HG02588 (cell line): ENCODE results near the gene HPCAL1.

Experiments used
- ATAC-seq: cut with Tn5 transposase; IDR thresholded peaks from one replicate; pipeline ENCODE4 v1.9.1; 2021; ENCODE audit warnings: mild to moderate bottlenecking, moderate library complexity; ENCODE audit not compliant: unreplicated experiment

The HPCAL1 gene

DNA sequence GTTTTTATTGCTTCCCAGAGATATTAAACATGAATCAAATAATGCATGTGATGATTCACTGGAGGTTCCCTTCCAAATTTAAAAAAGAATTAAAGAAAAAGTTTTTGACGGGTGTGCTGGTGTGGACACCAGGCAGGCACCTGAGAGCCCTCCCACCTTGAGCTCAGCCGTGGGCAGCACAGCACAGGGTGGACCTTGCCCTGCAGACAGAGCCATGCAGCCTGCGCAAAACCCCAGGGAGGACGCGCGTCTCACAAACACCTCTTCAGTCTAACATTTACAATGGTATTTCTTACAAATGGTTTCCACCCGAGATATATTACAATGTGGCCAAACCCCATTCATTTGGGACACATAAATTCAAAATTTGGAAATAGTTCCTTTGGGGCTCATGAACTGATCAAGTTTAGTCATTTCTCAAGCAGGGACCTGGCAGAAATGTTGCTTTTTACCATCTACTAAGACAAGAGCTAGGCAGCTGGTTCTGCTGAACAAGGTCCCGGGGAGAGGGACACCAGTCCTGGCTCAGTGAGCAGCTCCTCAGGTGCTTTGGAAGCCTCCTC is 100.0 kb downstream of the HPCAL1 start:
- ATAC-seq = no peak

GRCh38 chr2:10404324-10405143 is 101.8 kb downstream of the HPCAL1 start:
- no peak for ATAC-seq

DNA sequence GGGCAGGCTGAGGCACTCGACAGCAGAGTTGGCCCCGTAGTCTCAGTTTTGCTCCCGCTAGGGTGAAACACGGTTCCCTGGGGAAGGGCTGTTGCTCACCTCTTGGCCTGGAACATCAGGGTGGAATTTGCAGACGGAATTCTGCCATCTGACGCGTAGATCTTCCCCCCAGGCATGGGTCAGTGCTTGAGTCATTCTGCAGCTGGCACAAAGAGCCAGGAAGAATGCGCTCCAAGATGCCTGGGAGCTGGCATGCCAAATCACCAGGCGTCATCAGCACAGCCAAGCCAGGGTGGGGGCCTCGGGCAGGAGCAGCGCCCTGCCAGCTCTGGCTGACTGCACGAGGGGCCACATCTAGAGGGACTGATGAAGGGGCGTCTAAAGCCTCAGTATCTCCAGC is 102.7 kb downstream of the HPCAL1 start:
- ATAC-seq = no peak

- ATAC-seq = no peak
Measured at GRCh38 chr2:10406016-10406415, 103.3 kb downstream of the HPCAL1 start.

DNA sequence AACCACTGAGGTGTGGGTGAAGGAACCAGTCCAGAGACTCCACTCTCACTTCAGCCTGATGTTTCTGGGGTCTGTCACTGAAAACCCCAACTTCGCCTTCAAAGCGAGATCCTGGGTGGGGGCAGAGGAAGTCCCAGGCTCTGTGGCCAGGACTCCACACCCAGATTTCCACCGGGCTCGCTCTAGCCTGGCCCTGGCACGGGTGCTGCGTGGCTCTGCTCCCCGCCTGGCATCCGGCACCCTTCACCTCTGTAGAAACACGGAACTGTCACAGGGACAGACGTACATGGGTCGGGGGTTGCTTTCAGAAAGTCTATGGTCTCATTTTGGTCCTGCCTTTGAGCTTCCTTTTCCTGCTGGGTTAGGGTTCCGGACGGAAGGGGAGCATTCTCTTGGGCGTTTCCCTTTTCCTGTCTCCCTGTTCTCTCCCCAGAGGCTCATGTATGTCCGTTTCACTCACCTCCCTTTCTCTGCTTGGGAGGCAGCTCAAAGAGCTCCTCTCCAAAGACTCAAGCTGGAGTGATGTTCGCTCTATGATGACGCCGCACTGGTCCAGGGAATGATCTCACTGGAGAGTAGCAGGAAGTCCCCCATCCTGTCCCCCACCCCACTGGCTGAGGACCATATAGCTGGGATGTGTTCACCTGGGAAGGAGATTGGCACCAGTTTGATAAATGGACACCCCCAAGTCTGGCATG is 103.9 kb downstream of the HPCAL1 start:
- no peak for ATAC-seq

GRCh38 chr2:10407432-10407831 is 104.7 kb downstream of the HPCAL1 start:
- no peak for ATAC-seq

- peak; percentile 41 for ATAC-seq
Measured at GRCh38 chr2:10407841-10408648, 105.3 kb downstream of the HPCAL1 start.

- peak; percentile 61 for ATAC-seq
Measured at GRCh38 chr2:10408649-10409579, 106.2 kb downstream of the HPCAL1 start.

DNA sequence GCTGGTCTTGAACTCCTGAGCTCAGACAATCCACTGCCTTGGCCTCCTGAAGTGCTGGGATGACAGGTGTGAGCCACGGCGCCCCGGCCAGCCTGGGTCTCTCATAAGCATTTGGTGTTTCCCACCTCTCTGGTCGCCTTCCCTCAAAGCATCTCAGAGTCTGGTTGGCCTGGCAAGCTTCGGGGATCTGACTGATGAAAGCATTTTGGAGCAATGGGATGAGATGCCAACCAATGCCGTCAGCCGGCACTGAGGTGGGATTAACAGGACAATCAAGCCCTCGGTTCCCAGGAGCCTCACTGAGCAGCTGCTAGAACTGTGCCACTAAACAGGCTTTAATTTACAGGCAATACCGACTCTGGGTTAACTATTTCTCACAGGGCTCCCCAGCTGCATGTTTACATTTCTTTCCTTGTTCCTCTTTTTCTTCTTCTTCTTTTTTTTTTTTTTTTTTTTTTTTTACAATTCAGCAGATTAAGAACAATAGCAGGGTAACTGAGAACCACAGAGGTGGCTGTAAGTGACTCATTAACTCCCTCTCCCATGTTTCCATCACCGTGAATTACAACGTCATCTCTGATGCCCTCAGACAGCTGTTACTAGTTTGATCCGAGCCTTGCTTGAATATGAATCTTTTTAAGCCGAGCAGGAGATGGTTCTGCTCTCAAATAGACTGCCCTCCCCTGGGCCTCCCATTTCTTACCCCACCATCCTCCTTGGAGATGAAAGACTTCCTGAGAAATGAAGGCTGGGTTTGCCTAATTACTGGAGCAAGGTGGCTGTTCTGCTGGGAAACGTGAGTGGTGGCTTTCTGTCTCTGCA is 107.5 kb downstream of the HPCAL1 start:
- peak; percentile 52 for ATAC-seq

GRCh38 chr2:10410823-10411437 is 108.2 kb downstream of the HPCAL1 start:
- ATAC-seq = no peak

- no peak for ATAC-seq
Measured at GRCh38 chr2:10411557-10411956, 108.9 kb downstream of the HPCAL1 start.

DNA sequence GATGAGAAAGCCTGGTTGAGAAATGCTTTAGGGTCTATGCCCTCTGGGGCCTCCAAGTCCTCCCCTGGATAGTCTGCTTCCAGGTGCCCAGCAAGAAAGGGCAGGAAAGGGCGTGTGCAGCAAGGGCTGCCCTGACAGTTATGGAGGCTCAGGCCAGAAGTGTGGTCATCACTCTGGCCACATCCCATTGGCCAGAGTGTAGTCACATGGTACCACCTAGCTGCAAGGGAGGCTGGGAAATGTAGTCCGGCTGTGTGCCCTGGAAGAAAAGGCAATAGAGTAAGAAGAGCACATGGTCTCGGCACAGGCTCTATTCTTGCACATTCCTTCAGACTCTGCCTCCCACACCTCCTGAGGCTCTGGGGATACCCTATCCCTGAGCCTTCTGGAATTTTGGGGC is 109.7 kb downstream of the HPCAL1 start:
- no peak for ATAC-seq

GRCh38 chr2:10413503-10413902 is 110.8 kb downstream of the HPCAL1 start:
- ATAC-seq = no peak

DNA sequence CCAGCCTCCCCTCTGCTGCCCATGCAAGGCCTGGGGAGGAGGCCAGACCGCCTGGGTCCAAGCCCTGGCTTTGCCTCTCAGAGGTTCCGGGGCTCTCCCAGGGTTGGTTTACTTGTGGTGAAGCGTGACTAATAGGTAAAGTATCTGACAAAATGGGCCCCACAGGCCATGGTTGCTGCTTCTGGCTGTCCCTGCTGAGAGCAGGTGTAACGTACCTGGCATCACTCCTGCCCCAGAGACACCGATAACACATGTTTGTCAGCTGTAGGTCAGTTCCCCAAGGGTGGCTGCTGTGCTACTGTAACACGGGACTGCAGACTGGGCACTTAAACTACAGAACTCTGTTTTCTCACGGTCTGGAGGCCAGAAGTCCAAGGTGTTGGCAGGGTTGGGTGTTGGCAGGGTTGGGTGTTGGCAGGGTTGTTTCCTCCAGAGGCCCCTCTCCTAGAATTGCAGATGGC is 111.3 kb downstream of the HPCAL1 start:
- ATAC-seq = no peak

DNA sequence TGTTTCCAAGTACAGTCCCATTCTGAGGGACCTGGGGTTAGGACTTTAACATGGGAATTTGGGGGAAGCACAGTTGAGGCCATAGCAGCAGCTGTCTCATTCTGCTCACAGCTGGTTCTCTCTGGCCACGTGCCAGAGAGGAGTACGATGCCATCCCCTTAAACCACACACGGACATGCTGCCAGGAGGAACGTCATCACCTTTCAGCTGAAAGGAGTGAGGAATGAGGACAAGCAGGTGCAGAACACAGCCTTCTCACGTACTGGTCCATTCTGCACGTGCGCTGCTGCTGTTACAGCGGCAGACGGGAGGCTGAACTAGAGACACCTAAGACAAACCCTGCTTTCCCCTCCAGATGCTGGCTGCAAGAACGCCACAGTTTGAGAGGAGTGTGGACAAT is 111.9 kb downstream of the HPCAL1 start:
- ATAC-seq = no peak

DNA sequence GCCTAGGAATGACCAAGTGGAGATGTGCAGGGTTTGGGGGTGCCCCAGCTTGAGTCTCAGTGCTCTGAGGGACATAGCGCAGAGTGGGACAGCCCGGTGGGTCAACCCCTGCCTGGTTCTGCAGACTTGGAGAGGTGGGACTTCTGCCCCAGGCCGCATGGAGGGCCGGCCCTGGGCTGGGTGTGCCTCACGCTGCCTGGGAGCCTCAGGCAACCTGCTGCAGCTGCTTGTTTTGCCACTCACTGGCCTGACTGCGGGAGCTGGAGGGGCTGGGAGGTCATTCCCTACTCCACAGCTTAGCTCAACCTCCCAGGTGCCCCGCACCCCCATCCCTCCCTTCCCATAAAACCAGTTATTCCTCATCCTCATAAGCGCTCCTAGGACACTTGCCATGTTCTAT is 112.3 kb downstream of the HPCAL1 start:
- ATAC-seq = no peak

- no peak for ATAC-seq
Measured at GRCh38 chr2:10415640-10416039, 112.9 kb downstream of the HPCAL1 start.

DNA sequence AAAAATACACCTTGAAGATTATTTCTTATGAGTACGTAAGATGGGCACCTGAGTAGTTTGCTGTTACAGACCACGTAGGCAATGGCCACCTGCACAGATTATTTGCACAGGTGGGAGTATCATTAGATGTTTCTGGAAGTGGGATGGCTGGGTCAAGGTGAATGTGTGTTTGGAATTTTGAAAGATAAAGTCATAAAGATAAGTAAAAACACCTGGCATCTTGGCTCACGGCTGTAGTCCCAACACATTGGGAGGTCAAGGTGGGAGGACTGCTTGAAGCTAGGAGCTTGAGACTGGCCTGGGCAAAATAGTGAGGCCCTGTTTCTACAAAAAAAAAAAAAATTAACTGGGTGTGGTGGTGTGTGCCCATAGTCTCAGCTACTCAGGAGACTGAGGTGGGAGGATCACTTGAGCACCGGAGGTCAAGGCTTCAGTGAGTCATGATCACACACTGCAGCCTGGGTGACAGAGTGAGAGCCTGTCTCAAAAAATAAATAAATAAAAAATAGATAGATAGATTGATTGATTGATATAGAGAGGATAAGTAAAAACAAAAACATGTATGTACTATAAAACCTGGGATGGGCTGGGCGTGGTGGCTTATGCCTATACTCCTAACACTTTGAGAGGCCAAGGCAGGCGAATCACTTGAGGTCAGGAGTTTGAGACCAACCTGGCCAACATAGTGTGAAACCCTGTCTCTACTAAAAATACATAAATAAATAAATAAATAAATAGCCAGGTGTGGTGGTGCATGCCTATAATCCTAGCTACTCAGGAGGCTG is 115.0 kb downstream of the HPCAL1 start:
- no peak for ATAC-seq
